Duodenal mucosa (tissue), 2 donors: Measurements from ENCODE around the gene PREP.

Source experiments
- H3K27ac ChIP-seq: one replicate; pipeline ENCODE4 v1.7.0; 2013; ENCODE audit warnings: low read depth, low read length
- H3K27me3 ChIP-seq, 2 donors: one replicate each; pipeline ENCODE4 v1.7.0; 2013; ENCODE audit warnings: low read length in 2 of 2, control low read depth in 1 of 2; ENCODE audit not compliant: insufficient read depth in 2 of 2, control insufficient read depth in 1 of 2
- H3K36me3 ChIP-seq, 2 donors: one replicate each; pipeline ENCODE4 v1.7.0; 2013; ENCODE audit warnings: low read length in 2 of 2, control low read depth in 1 of 2; ENCODE audit not compliant: insufficient read depth in 2 of 2, control insufficient read depth in 1 of 2
- H3K4me1 ChIP-seq, 2 donors: one replicate each; pipeline ENCODE4 v1.7.0; 2013; ENCODE audit warnings: low read length in 2 of 2, control low read depth in 1 of 2; ENCODE audit not compliant: insufficient read depth in 2 of 2, control insufficient read depth in 1 of 2
- H3K4me3 ChIP-seq, 2 donors: one replicate each; pipeline ENCODE4 v1.7.0; 2013; ENCODE audit warnings: low read length in 2 of 2, low read depth in 1 of 2
- H3K9ac ChIP-seq, 2 donors: one replicate each; pipeline ENCODE4 v1.7.0; 2013; ENCODE audit warnings: low read length in 2 of 2, low read depth in 1 of 2
- H3K9me3 ChIP-seq, 2 donors: one replicate each; pipeline ENCODE4 v1.7.0; 2013; ENCODE audit warnings: low read length in 2 of 2, control low read depth in 1 of 2; ENCODE audit not compliant: control insufficient read depth in 1 of 2

PREP gene

DNA sequence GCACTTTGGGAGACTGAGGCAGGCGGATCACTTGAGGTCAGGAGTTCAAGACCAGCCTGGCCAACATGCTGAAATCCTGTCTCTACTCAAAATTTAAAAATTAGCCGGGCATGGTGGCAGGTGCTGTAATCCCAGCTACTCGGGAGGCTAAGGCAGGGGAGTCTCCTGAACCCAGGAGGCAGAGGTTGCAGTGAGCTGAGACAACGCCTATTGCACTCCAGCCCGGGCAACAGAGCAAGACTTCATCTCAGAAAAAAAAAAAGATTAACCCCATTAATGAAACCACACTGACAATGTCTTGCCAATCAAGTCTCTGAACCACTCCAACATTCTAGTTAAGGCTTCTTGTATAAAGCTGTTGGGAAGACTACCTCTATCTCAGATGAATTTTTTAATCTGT, 4.0 kb downstream of the PREP start:
- H3K9ac ChIP-seq, result no peak overlapping the region
- H3K27ac ChIP-seq, result no peak overlapping the region
- H3K27me3 ChIP-seq, result no peaks in the 10 kb centered on the region

DNA sequence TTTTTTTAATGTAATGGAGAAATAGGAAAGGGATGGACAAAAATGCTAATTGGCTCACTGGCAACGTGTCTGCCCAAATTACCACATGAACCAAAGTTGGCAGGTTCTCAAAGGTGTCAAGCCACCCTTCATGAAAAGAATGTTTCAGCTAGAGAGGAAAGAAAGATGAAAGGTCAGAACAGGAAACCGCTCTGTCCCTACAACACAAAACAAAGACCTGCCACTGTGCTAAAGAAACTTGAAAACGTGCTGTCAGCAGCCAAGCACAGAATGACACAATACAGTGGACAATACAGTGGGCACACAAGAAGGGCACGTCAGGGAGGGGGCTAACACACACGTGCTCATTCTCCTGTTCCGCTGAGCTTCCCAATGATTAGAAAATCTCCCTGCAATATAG, 4.9 kb downstream of the PREP start:
- no peak overlapping the region for H3K27ac ChIP-seq
- H3K9me3 ChIP-seq, result no peaks in the 10 kb centered on the region
- no peak overlapping the region for H3K9ac ChIP-seq
- no peaks in the 10 kb centered on the region for H3K27me3 ChIP-seq
- H3K36me3 ChIP-seq, result peaks cover 10 to 18% of the 10 kb centered on the region in 2 donors
- H3K4me3 ChIP-seq, result no peak overlapping the region
- H3K4me1 ChIP-seq, result peaks cover 30 to 36% of the 10 kb centered on the region in 2 donors

More for the DNA sequence above, 4.0 kb downstream of the PREP start:
- Histone ChIP-seq H3K4me1 (peaks cover 34 to 36% of the 10 kb centered on the region in 2 donors), H3K4me3 (no peak overlapping the region), H3K9me3 (no peaks in the 10 kb centered on the region), H3K36me3 (peaks cover 10 to 14% of the 10 kb centered on the region in 2 donors)

DNA sequence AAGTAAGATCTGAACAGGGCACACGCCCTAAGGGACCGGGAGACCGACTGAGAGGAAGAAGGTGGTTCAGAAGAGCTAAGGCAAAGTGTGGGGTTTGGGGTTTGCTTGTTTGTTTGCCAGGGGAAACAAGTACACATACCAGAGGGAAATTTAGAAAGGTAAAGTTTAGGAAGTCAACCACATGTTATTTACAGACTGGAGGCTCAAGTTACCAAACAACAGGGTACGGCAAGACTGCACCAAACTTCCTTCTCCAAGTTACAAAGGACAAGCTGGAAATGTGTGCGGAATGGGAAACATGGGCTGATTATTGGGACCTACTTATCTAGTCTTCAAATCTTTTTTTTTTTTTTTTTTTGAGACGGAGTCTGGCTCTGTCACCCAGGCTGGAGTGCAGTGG, 11.2 kb downstream of the PREP start:
- Histone ChIP-seq H3K27me3 (no peaks in the 10 kb centered on the region), H3K36me3 (peaks cover 13 to 39% of the 10 kb centered on the region in 2 donors), H3K4me1 (peaks cover 0 to 16% of the 10 kb centered on the region in 2 donors), H3K27ac (no peak overlapping the region), H3K9me3 (no peaks in the 10 kb centered on the region), H3K9ac (no peak overlapping the region), H3K4me3 (no peak overlapping the region)

DNA sequence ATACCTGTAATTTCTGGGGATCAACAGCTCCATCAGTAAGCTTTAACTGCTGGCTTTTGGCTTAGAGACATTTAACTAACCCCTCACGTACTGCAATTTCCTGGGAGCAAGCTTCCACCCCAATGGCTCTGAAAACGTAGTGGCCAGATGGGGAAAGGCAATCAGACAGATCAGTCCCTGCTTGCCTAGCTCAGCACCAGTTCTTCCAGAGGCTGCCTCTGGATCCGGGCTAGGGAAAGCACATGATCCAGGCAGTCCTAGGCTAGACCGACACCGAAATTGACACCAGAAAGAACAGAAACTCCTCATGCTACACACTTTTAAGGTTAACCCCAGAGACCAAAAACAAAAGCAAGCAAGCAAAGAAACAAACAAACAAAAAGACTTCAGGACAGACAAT, 13.3 kb downstream of the PREP start:
- no peak overlapping the region for H3K27ac ChIP-seq
- peaks cover 0 to 16% of the 10 kb centered on the region in 2 donors for H3K4me1 ChIP-seq
- no peaks in the 10 kb centered on the region for H3K9me3 ChIP-seq
- no peaks in the 10 kb centered on the region for H3K27me3 ChIP-seq
- no peak overlapping the region for H3K9ac ChIP-seq
- H3K36me3 ChIP-seq, result peaks cover 5 to 28% of the 10 kb centered on the region in 2 donors
- H3K4me3 ChIP-seq, result no peak overlapping the region

DNA sequence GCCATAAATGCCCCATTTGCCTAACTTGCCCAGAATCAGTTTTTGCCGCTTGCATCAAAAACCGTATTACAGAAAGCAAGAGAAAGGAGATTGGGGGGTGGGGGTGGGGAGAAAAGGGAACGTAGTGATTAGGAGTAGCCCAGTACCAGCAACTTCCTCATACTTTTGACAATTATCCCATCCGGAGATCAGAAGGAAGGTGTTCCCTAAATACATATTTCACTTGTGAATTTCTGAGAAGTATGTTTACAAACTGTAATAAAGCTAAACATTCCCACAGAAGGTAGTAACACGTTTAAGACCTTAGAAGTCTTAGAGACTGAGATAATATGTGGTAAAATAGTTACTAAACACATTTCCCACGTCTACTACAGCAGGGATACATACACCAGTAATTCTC, 14.5 kb downstream of the PREP start:
- Histone ChIP-seq H3K4me3 (no peak overlapping the region), H3K27me3 (no peaks in the 10 kb centered on the region), H3K36me3 (peaks cover 13 to 34% of the 10 kb centered on the region in 2 donors), H3K4me1 (peaks cover 0 to 27% of the 10 kb centered on the region in 2 donors), H3K9me3 (no peaks in the 10 kb centered on the region), H3K9ac (no peak overlapping the region), H3K27ac (no peak overlapping the region)

DNA sequence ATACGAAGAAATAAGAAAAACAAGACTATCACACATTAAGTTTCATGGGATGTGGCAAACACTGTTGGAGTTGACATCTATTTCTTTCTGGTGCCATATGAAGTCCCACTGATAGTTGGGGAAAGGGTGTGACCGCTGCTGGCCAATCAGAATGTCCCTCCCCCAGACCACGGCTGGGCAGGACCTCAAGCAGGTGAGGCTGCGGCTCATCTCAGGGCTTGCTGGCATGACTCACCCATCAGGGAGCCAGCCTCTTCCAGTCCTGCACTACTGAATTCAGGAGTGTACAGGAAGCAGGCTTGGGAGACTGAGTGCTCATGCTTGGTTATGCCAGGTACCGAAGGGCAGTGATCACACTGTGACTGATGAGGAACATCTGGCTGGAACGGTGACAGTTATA, 18.9 kb downstream of the PREP start:
- H3K4me1 ChIP-seq, result peaks cover 26 to 58% of the 10 kb centered on the region in 2 donors
- H3K9me3 ChIP-seq, result no peaks in the 10 kb centered on the region
- no peak overlapping the region for H3K4me3 ChIP-seq
- no peaks in the 10 kb centered on the region for H3K27me3 ChIP-seq
- H3K27ac ChIP-seq, result no peak overlapping the region
- no peak overlapping the region for H3K9ac ChIP-seq
- H3K36me3 ChIP-seq, result peaks cover 10 to 14% of the 10 kb centered on the region in 2 donors

DNA sequence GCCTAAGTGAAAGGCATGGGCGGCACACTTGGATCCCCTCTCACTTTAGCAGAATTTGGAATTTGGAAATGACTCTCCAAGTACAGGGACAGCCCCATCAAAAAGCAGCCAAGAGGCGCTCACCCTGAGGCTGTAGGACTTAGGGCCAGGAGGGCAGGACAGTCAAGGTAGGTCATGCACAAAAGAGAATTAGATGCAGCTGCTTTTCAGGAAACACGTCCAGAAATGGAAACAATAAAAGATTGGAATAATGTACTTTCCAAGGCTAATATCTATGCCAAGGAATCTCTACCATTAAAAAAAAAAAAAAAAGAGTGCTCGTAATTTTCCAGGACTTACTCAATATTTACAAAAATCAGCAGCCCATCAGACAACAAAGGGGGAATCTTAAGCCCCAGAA, 19.9 kb downstream of the PREP start:
- no peaks in the 10 kb centered on the region for H3K9me3 ChIP-seq

DNA sequence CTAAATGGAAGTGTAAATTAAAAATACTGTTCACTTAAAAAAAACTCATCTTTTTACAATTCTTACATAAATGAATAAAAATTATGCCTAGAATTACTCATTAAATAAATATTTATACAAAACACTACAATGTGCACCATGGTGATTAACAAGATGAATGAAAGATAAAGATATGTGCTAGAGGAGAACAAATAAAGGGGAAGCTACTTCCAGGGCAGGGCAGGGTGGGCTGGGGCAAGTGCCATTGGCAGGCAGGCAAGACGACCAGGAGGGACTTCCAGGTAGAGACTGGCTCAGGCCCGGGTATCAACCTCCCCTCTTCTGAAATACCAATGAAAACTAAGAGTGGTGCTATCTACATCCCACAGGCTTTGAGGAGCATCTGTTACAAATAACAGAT, 20.4 kb downstream of the PREP start:
- Histone ChIP-seq H3K9me3 (no peaks in the 10 kb centered on the region), H3K9ac (no peak overlapping the region), H3K27ac (no peak overlapping the region), H3K4me3 (no peak overlapping the region), H3K27me3 (no peaks in the 10 kb centered on the region), H3K4me1 (peaks cover 26 to 54% of the 10 kb centered on the region in 2 donors), H3K36me3 (peaks cover 9 to 10% of the 10 kb centered on the region in 2 donors)

More for the DNA sequence above, 19.9 kb downstream of the PREP start:
- no peak overlapping the region for H3K9ac ChIP-seq
- no peak overlapping the region for H3K4me3 ChIP-seq
- peaks cover 26 to 50% of the 10 kb centered on the region in 2 donors for H3K4me1 ChIP-seq
- H3K36me3 ChIP-seq, result peaks cover 10 to 14% of the 10 kb centered on the region in 2 donors
- no peaks in the 10 kb centered on the region for H3K27me3 ChIP-seq
- no peak overlapping the region for H3K27ac ChIP-seq

DNA sequence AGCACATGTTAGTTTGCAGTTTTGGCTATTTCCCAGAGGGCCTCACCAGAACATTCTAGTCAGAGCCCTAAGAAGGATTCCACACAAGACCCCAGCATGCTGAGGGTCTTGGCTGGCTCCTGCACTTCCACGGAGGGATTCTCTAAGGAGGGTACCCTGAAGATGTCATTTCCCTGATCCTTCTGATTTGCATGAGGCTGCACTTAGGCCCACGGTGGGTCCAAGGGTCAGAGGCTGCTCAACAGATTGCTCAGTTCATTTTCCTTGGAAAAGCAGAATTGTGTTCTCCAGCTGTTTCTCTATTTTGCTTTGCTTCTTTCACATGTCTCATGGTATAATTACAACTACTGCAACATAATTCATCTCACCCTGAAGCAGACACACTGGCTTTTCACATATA, 22.2 kb downstream of the PREP start:
- Histone ChIP-seq H3K27ac (no peak overlapping the region), H3K9me3 (no peaks in the 10 kb centered on the region), H3K9ac (no peak overlapping the region), H3K4me3 (no peak overlapping the region), H3K27me3 (no peaks in the 10 kb centered on the region), H3K4me1 (peaks cover 26 to 65% of the 10 kb centered on the region in 2 donors), H3K36me3 (peaks cover 10 to 11% of the 10 kb centered on the region in 2 donors)

DNA sequence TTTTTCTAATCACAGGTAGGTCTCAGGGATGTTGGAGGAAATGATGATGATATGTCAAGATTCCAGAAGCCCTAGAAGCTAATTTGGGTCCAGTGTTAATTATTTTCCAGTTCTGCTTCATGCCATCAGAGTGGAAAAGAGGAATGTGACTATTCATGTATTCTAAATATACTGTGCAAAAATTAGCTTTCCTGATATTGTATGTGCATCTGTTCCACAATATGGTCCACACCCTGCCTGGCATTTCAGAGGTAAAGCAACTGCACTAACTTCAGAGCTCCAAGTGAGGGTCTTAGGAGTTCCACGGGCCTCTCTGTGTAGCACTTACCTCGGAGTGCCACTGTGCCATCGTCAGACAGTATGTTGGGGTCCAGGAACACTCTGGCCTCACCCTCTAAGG, 27.1 kb downstream of the PREP start:
- H3K4me1 ChIP-seq, result peaks cover 35 to 54% of the 10 kb centered on the region in 2 donors
- H3K9ac ChIP-seq, result no peak overlapping the region
- no peak overlapping the region for H3K27ac ChIP-seq
- H3K9me3 ChIP-seq, result no peaks in the 10 kb centered on the region
- H3K36me3 ChIP-seq, result peaks cover 12 to 21% of the 10 kb centered on the region in 2 donors
- H3K27me3 ChIP-seq, result no peaks in the 10 kb centered on the region
- H3K4me3 ChIP-seq, result no peak overlapping the region

DNA sequence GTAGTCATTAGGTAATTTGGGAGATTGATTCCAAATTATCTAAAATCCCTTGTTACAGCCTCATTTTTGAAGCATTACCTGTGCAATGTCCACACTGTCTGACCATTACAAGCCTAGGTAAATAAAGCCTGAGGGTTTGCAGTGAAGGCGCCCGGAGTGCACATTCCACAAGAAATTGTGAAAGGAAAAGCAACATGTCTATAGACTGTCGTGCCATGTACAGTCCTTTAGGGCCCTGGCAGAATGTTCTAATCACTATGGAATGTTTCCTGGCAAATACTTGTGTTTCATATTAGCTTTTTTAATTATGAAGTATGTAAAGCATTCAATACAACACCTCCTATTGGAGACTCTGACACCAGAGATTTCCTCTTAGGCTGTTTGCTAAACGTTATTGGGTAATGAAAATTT, 28.9 kb downstream of the PREP start:
- Histone ChIP-seq H3K27ac (no peak overlapping the region), H3K36me3 (peaks cover 12 to 30% of the 10 kb centered on the region in 2 donors)

More for the DNA sequence above, 28.9 kb downstream of the PREP start:
- Histone ChIP-seq H3K4me1 (peaks cover 20 to 46% of the 10 kb centered on the region in 2 donors), H3K9me3 (no peaks in the 10 kb centered on the region), H3K9ac (no peak overlapping the region), H3K4me3 (no peak overlapping the region), H3K27me3 (no peaks in the 10 kb centered on the region)
